HG02610 (cell line): ENCODE results near the gene BAK1.
"Not testable (repeated sequence)": the region's sequence is repeated elsewhere in the genome, so short reads cannot be mapped to it uniquely, and the experiment has no call there.

Experiments
- ATAC-seq: cut with Tn5 transposase; IDR thresholded peaks from one replicate; pipeline ENCODE4 v1.9.1; 2021; ENCODE audit warnings: mild to moderate bottlenecking, moderate library complexity; ENCODE audit not compliant: unreplicated experiment

The BAK1 gene

GRCh38 chr6:33609019-33609418, 28.9 kb upstream of the BAK1 start:
- no peak for ATAC-seq

DNA sequence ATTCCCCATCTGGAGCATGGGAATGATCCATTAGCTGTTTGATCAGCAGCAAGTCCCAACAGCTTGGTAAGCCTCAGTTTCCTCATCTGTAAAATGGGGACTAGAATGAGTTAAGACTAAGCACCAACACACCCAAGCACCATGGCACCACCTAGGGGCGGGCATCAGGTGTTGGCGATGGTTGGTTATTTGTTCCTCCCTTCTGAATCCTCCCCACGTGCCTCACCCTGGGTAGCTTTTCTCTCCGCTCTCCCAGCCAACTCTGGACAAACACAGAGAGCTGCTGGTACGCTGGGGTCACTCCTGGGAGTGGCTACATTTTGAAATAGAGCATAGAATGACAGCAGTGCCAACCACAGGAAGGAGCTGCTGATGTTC, 27.7 kb upstream of the BAK1 start:
- no peak for ATAC-seq

DNA sequence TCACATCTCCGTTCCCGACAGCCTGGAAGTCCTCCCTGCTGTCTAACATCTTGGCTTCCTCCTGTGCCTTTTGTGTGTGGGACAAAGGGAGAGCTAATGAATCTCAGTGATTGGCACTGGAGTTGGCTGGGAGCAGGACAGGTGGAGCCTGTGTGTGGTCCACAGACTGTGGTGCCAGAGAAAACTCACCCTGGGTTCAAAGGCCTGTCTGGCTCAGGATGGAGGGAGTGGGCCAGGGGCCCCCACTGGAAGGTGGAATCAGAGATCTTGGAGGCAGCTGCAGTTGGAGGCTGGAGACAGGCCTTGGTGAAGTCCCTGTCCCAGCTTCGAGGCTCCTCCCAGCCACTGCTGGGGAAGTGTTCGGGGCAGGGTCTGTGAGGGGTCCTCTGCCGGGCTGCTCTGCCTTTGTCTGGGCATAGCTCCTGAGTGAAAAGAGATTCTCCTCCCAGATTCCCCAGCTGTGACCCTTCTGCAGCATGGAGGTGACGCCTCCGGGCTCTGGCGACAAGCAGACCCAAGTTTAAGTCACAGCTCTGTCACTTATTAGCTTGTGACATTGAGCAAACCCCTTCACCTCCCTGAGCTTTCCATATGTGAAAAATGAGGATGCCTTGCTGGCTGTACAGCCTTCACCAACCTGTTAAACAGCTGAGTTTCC, 27.2 kb upstream of the BAK1 start:
- ATAC-seq, result no peak

- no peak for ATAC-seq
Observed at GRCh38 chr6:33606642-33607041, 26.6 kb upstream of the BAK1 start.

DNA sequence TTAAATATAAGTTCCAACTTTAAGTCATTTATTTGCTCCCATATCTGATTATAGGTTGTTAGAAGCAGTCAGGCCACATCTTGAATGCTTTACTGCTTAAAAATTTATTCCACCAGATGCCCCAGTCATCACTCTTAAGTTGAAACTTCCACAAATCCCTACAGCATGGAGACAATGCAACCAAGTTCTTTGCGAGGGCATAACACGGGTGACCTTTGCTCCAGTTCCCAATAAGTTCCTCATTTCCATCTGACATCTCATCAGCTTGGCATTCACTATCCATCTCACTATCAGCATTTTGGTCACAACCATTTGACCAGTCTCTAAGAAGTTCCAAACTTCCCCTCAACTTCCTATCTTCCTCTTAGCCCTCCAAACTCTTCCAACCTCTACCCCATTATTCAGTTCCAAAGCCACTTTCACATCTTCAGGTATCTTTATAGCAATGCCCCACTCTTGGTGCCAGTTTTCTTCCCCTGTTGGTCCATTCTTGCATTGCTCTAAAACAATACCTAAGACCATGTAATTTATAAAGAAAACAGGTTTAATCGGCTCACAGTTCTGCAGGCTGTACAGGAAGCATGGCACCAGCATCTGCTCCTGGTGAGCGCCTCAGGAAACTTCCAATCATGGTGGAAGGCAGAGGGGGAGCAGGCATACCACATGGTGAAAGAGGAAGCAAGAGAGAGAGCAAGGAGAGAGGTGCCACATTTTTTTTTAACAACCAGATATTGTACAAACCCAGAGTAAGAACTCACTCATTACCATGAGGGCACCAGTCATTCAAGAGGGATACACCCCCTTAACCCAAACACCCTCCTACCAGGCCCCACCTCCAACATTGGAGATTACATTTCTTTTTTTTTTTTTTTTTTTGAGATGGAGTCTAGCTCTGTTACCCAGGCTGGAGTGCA, 25.1 kb upstream of the BAK1 start:
- no peak for ATAC-seq

- ATAC-seq, result no peak
Observed at GRCh38 chr6:33602180-33602579, 22.1 kb upstream of the BAK1 start.

GRCh38 chr6:33600761-33601160, 20.7 kb upstream of the BAK1 start:
- ATAC-seq, result no peak

- ATAC-seq, result no peak
Observed at GRCh38 chr6:33599413-33599938, 19.4 kb upstream of the BAK1 start.

- ATAC-seq, result no peak
Observed at GRCh38 chr6:33597551-33598322, 17.7 kb upstream of the BAK1 start.

GRCh38 chr6:33596894-33597293, 16.8 kb upstream of the BAK1 start:
- ATAC-seq, result not testable (repeated sequence)

- no peak for ATAC-seq
Observed at GRCh38 chr6:33595001-33595846, 15.1 kb upstream of the BAK1 start.

- ATAC-seq, result no peak
Observed at GRCh38 chr6:33593414-33593727, 13.3 kb upstream of the BAK1 start.

DNA sequence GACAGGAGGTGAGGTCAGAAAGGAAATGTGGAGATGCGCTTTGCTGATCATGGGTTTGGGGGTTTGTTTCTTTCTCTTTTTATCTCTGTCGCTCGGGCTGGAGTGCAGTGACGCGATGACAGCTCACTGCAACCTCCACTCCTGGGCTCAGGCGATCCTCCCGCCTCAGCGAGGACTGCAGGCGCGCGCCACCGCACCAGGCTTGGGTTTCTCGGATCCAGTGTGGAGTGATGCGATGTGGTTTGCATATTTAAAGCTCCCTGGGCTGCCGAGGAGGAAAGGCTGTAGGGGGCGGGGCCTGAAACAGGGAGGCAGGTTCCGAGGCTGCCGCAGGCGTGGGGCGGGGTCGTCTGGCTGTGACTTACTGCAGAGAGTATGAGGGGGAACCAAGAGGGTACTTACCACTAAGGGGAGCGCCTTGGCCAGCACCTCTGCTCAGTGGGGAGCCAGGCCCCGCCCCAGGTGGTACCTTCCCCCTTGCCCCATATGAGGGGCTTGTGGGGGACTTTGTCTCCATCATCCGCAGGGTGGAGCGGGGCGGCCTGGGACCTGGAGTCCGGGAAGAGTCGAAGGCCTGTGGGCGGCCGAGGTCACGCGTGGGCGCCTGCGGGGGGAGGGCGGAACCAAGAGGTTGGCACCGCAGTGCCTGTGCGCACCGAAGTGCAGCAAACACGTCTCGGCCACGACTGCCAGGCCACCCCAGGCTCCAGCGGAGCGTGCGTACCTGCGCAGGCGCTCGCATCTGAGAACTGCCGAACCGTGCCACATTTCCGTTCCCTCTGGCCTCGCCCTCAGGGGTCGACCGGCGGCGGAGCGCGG, 12.7 kb upstream of the BAK1 start:
- ATAC-seq, result peak; percentile 43

DNA sequence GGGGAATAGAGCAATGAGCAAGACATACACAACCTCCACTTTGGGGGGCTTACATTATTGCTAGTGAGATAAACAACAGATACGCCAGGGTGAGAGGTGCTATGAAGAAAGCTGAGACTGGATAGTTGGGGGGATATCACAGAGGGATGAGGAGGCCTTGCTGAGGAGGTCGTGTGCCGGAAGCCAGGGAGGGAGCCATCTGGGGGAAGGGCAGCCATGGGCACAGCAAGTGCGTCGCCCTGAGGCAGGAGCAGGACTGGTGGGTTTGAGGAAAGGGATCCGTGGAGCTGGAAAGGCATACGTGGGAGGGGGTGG, 12.2 kb upstream of the BAK1 start:
- ATAC-seq, result no peak

- no peak for ATAC-seq
Observed at GRCh38 chr6:33591424-33592032, 11.5 kb upstream of the BAK1 start.

DNA sequence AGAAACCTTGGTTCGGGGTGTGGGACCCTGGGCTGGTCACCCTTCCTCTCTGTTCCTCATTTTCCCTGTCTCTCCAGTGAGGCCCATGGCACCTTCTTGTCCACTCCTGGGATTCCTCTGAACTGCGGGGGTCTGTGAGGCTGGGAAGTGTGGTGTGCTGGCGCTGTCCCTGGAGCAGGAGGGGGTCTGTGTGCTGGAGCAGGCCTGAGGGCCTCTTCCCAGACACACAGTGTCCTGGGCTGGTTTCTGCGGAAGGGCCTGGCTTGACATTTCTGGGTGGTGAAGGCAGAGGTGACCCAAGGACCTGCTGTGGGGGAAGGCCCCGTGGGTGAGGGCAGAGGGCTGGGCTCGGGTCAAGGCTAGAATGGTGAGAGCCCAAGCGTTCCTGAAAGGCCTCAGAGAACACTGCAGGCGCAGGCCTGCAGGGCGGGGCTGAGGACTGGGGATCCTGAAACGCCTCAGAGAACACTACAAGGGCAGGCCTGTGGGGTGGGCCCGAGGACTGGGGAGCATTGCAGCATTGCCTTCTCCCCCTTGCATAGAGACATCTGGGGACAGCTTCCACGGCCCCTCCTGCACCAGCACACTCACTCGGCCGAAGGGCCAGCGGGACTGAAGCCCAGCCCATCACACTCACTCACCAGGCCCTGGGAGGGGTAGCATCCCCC, 10.6 kb upstream of the BAK1 start:
- no peak for ATAC-seq

DNA sequence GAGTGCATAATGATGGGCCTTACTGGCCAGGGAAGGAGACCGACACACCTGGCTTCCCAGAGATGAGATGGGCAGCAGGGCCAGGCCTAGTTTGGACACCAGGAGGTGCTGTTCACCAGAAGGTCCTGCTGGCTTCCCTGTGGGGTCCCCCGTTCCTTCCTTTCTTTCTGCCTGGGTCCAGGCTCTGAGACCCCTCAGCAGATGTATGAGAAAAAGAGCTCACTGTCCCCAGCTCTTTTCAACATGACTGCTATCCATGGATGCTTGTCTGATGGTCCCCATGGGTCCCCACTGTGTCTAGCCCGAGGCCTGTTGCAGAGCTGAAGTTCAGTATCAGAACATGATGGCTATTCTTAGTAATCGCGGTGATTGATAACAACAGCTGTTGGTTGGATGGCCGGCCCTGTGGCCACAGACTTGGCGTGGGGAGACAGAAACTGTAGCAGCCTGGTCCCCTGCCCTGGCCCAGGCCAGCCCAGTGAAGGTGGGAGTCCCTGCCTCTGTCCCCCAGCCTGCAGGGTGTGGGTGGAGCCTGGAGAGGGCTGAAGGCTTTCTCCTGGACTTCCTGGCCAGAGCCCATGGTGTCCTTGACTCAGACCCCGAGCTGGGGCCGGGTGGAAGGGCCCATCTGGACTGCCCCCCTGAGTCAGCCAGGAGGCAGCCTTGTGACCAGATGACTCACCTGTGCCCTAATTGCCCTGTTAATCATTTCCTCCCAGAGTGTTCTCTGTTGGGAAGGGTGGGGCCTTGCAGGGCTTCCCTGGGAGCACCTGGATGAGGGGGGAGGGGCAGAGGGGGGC, 9.9 kb upstream of the BAK1 start:
- no peak for ATAC-seq

DNA sequence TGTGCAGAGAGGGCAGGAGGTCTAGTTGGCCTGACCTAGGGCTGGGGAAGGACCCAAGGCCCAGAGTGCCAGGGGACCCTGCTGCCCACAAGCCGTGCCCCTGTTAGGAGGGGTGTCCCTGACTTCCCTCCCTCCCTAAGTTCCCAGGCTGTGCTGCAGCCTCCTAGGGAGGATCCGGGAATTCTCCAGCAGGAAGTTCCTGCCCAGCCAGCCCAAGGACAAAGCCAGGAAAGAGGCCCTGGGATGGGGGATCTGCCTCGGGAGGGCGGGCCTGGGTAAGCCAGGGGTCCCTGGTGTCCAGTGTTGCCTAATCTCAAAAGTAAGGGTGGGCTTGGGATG, 9.3 kb upstream of the BAK1 start:
- no peak for ATAC-seq
